Neural progenitor cell (in vitro differentiated cells): Measurements from ENCODE around the gene NTM.

ENCODE experiments used
- EZH2 ChIP-seq: fragments of 200-600 bp; sonication (generic); IDR thresholded peaks from 2 replicates; pipeline ENCODE4 v1.6.1; 2017; ENCODE audit warnings: antibody characterized with exemption, mild to moderate bottlenecking, moderate library complexity
- EZH2phosphoT487 ChIP-seq: fragments of 200-600 bp; sonication (generic); IDR thresholded peaks from 2 replicates; pipeline ENCODE4 v1.6.1; 2017; ENCODE audit warnings: antibody characterized with exemption
- TF ChIP-seq, protein P1 (sequence below): fragments of 200-600 bp; sonication (generic); IDR thresholded peaks from 2 replicates; pipeline ENCODE4 v1.5.1; 2017; ENCODE audit warnings: antibody characterized with exemption, mild to moderate bottlenecking

DNA sequence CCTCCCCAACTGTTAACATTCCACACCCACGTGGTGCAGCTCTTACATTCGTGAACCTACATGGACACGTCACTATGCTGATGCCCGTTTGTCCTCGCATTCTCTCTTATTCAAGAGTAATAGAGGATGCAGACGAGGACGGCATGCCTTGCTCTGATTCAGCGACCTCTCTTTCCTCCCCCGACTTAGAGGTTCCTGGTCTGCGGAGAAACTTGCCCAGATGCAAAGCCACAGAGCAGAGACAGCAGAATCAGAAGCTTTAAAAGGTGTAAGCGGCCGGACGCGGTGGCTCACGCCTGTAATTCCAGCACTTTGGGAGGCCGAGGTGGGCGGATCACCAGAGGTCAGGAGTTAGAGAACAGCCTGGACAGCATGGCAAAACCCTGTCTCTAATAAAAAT lies 288.0 kb downstream of the NTM start:
- TF ChIP-seq, protein P1, sequence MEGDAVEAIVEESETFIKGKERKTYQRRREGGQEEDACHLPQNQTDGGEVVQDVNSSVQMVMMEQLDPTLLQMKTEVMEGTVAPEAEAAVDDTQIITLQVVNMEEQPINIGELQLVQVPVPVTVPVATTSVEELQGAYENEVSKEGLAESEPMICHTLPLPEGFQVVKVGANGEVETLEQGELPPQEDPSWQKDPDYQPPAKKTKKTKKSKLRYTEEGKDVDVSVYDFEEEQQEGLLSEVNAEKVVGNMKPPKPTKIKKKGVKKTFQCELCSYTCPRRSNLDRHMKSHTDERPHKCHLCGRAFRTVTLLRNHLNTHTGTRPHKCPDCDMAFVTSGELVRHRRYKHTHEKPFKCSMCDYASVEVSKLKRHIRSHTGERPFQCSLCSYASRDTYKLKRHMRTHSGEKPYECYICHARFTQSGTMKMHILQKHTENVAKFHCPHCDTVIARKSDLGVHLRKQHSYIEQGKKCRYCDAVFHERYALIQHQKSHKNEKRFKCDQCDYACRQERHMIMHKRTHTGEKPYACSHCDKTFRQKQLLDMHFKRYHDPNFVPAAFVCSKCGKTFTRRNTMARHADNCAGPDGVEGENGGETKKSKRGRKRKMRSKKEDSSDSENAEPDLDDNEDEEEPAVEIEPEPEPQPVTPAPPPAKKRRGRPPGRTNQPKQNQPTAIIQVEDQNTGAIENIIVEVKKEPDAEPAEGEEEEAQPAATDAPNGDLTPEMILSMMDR, result no peak
- no peak for TF ChIP-seq EZH2
- no peak for TF ChIP-seq EZH2phosphoT487
